Measurements from ENCODE around the gene ZNF135. TPM values are rescaled to one million over a fixed set of nuclear protein-coding genes. Genes with fewer than 3 reads are reported as not detected.

The ZNF135 gene
- total RNA-seq, 1 donor from 2014 or later = 6.3 TPM

DNA sequence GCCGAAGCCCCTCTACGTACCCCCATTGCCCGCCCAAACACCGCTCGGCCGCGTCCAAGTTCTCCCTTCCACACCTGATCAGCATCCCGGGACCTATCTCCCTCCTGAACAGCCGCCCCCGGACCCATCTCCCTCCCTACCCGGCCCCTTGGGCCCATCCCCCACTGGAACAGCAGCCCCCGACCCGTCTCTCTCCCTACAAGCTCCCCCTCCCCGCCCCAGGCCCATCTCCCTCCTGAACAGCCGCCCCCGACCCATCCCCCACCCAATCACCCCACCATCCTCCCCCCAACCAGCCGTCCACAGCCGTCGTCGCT, 24.6 kb upstream of the ZNF135 start:
- DNase-seq (ENCODE audit: low read depth, low spot score) = no peak
- Mint-ChIP-seq H3K4me3 (peak overlapping the region; percentile 93), H3K4me1 (peaks cover 13% of the 10 kb centered on the region), H3K27me3 (ENCODE audit: low read depth) (peaks cover under 1% of the 10 kb centered on the region), H3K27ac (ENCODE audit: unreplicated experiment) (no peak overlapping the region), H3K36me3 (ENCODE audit: low read depth) (peaks cover 19% of the 10 kb centered on the region), H3K9me3 (peaks cover 13% of the 10 kb centered on the region)
- TF ChIP-seq CTCF (conservative IDR thresholded peaks at IDR 0.05) = no peak

- Mint-ChIP-seq H3K27ac (ENCODE audit: unreplicated experiment) (no peak overlapping the region), H3K36me3 (ENCODE audit: low read depth) (peaks cover 19% of the 10 kb centered on the region), H3K4me3 (peak overlapping the region; percentile 38), H3K27me3 (ENCODE audit: low read depth) (no peaks in the 10 kb centered on the region), H3K9me3 (peaks cover 12% of the 10 kb centered on the region), H3K4me1 (peaks cover 13% of the 10 kb centered on the region)
- no peak for DNase-seq (ENCODE audit: low read depth, low spot score)
- no peak for TF ChIP-seq CTCF (conservative IDR thresholded peaks at IDR 0.05)
These were observed 23.2 kb upstream of the ZNF135 start for GRCh38 chr19:58035863-58036262.

GRCh38 chr19:58037927-58038687, 21.0 kb upstream of the ZNF135 start:
- TF ChIP-seq CTCF (conservative IDR thresholded peaks at IDR 0.05) = no peak
- no peak overlapping the region for H3K27ac Mint-ChIP-seq (ENCODE audit: unreplicated experiment)

GRCh38 chr19:58038688-58039204, 20.3 kb upstream of the ZNF135 start:
- DNase-seq (ENCODE audit: low read depth, low spot score) = no peak
- peaks cover 13% of the 10 kb centered on the region for H3K4me1 Mint-ChIP-seq
- no peaks in the 10 kb centered on the region for H3K27me3 Mint-ChIP-seq (ENCODE audit: low read depth)
- H3K9me3 Mint-ChIP-seq = peaks cover 20% of the 10 kb centered on the region
- H3K36me3 Mint-ChIP-seq (ENCODE audit: low read depth) = peaks cover 19% of the 10 kb centered on the region
- no peak overlapping the region for H3K4me3 Mint-ChIP-seq
- TF ChIP-seq CTCF (conservative IDR thresholded peaks at IDR 0.05) = no peak
- no peak overlapping the region for H3K27ac Mint-ChIP-seq (ENCODE audit: unreplicated experiment)

More at GRCh38 chr19:58037927-58038687, 21.0 kb upstream of the ZNF135 start:
- H3K4me3 Mint-ChIP-seq = no peak overlapping the region
- H3K9me3 Mint-ChIP-seq = peaks cover 17% of the 10 kb centered on the region
- H3K4me1 Mint-ChIP-seq = peaks cover 13% of the 10 kb centered on the region
- H3K27me3 Mint-ChIP-seq (ENCODE audit: low read depth) = no peaks in the 10 kb centered on the region
- no peak for DNase-seq (ENCODE audit: low read depth, low spot score)
- peaks cover 19% of the 10 kb centered on the region for H3K36me3 Mint-ChIP-seq (ENCODE audit: low read depth)

- TF ChIP-seq CTCF (conservative IDR thresholded peaks at IDR 0.05) = no peak
- Mint-ChIP-seq H3K27me3 (ENCODE audit: low read depth) (no peaks in the 10 kb centered on the region), H3K9me3 (peaks cover 15% of the 10 kb centered on the region)
These were observed 18.1 kb upstream of the ZNF135 start for GRCh38 chr19:58040751-58041525.

More at GRCh38 chr19:58040751-58041525, 18.1 kb upstream of the ZNF135 start:
- no peak overlapping the region for H3K4me3 Mint-ChIP-seq
- peaks cover 7% of the 10 kb centered on the region for H3K4me1 Mint-ChIP-seq
- H3K36me3 Mint-ChIP-seq (ENCODE audit: low read depth) = peaks cover 10% of the 10 kb centered on the region
- H3K27ac Mint-ChIP-seq (ENCODE audit: unreplicated experiment) = peak overlapping the region; percentile 43
- DNase-seq (ENCODE audit: low read depth, low spot score) = no peak

All from neural crest cell (in vitro differentiated cells).